A172 (cell line): Measurements from ENCODE around the gene SKAP1. TPM values are rescaled to one million over a fixed set of nuclear protein-coding genes. Genes with fewer than 3 reads are reported as not detected.
"Not testable (repeated sequence)": the region's sequence is repeated elsewhere in the genome, so short reads cannot be mapped to it uniquely, and the experiment has no call there.

ENCODE experiments used
- DNase-seq: peaks from one replicate; pipeline ENCODE4 v3.0.0-alpha.2; 2015; ENCODE audit warnings: low spot score
- total RNA-seq: library from RNA; depleted of rRNA; stranded (reverse); fragments of >200 nt; shearing (Covaris generic); gene quantifications from 2 replicates; pipeline ENCODE4 v1.2.3, GENCODE V29; 2014

SKAP1 gene
- total RNA-seq, 1 experiment from 2014 or later = 2.6 TPM

- no peak for DNase-seq
Measured at GRCh38 chr17:48211787-48212186, 218.2 kb downstream of the SKAP1 start.

- DNase-seq = no peak
Measured at GRCh38 chr17:48211011-48211410, 219.0 kb downstream of the SKAP1 start.

GRCh38 chr17:48209973-48210372 lies 220.0 kb downstream of the SKAP1 start:
- DNase-seq = no peak

- no peak for DNase-seq
Measured at GRCh38 chr17:48207776-48208544, 222.1 kb downstream of the SKAP1 start.

- not testable (repeated sequence) for DNase-seq
Measured at GRCh38 chr17:48207036-48207435, 223.0 kb downstream of the SKAP1 start.

GRCh38 chr17:48202959-48203358 lies 227.1 kb downstream of the SKAP1 start:
- no peak for DNase-seq

GRCh38 chr17:48198950-48199541 lies 231.0 kb downstream of the SKAP1 start:
- no peak for DNase-seq

- DNase-seq = no peak
Measured at GRCh38 chr17:48195910-48196309, 234.1 kb downstream of the SKAP1 start.

- peak; percentile 82 for DNase-seq
Measured at GRCh38 chr17:48194097-48194550, 235.9 kb downstream of the SKAP1 start.

- DNase-seq = no peak
Measured at GRCh38 chr17:48192321-48192731, 237.7 kb downstream of the SKAP1 start.

GRCh38 chr17:48191362-48191761 lies 238.7 kb downstream of the SKAP1 start:
- DNase-seq = no peak

- no peak for DNase-seq
Measured at GRCh38 chr17:48190871-48191270, 239.1 kb downstream of the SKAP1 start.

GRCh38 chr17:48187872-48188608 lies 242.0 kb downstream of the SKAP1 start:
- DNase-seq = no peak

GRCh38 chr17:48186317-48186716 lies 243.7 kb downstream of the SKAP1 start:
- DNase-seq = not testable (repeated sequence)

GRCh38 chr17:48184721-48185120 lies 245.3 kb downstream of the SKAP1 start:
- DNase-seq = no peak

- peak; percentile 38 for DNase-seq
Measured at GRCh38 chr17:48181653-48182052, 248.4 kb downstream of the SKAP1 start.

GRCh38 chr17:48180842-48181629 lies 249.0 kb downstream of the SKAP1 start:
- DNase-seq = no peak

GRCh38 chr17:48179071-48179945 lies 250.7 kb downstream of the SKAP1 start:
- DNase-seq = no peak

- DNase-seq = no peak
Measured at GRCh38 chr17:48178317-48178716, 251.7 kb downstream of the SKAP1 start.

- DNase-seq = no peak
Measured at GRCh38 chr17:48177816-48178215, 252.2 kb downstream of the SKAP1 start.

- DNase-seq = no peak
Measured at GRCh38 chr17:48176471-48176855, 253.6 kb downstream of the SKAP1 start.
